ENCODE results near the gene CHN1.

CHN1 gene

DNA sequence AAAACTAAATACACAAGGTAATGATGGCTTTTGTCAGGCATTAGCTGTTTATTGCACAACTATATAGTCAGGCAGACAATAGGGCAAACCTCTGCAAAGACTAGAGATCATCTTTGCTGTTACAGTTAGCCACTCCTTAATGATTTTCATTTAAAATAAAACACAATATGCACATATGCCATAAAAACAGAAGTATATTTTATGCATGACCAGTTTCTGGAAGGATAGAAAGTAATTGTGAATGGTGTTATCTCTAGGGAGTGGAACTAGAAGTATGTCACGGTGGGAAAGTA, 102.0 kb downstream of the CHN1 start:
- no peak for DNase-seq (ENCODE audit: low spot score)
- TF ChIP-seq, protein P1, sequence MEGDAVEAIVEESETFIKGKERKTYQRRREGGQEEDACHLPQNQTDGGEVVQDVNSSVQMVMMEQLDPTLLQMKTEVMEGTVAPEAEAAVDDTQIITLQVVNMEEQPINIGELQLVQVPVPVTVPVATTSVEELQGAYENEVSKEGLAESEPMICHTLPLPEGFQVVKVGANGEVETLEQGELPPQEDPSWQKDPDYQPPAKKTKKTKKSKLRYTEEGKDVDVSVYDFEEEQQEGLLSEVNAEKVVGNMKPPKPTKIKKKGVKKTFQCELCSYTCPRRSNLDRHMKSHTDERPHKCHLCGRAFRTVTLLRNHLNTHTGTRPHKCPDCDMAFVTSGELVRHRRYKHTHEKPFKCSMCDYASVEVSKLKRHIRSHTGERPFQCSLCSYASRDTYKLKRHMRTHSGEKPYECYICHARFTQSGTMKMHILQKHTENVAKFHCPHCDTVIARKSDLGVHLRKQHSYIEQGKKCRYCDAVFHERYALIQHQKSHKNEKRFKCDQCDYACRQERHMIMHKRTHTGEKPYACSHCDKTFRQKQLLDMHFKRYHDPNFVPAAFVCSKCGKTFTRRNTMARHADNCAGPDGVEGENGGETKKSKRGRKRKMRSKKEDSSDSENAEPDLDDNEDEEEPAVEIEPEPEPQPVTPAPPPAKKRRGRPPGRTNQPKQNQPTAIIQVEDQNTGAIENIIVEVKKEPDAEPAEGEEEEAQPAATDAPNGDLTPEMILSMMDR (IDR thresholded peaks at IDR 0.05; ENCODE audit: extremely low read depth, missing control alignments), result no peak

- TF ChIP-seq, protein P1 (IDR thresholded peaks at IDR 0.05; ENCODE audit: extremely low read depth, missing control alignments), result no peak
- DNase-seq (ENCODE audit: low spot score), result no peak
These were observed 102.5 kb downstream of the CHN1 start for GRCh38 chr2:174902506-174903263.

DNA sequence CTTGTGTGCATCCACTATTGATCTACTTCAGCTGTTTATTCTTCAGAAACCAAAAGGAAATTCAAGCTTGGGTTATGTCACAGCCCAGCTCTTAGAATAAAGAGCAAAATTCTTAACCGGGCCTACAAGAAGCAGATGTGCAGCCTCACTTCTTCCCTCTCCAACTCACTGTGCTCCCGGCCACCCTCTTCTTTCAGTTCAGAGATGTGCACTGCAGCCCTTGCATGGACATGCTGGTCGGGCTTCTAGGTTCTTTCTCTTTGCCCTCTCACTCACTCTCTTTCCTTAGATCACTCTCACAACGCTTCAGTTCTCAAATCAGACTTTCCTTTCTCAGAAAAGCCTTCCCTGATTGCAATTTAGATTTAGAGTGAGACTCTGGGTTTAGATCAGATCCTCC, 104.1 kb downstream of the CHN1 start:
- DNase-seq (ENCODE audit: low spot score), result no peak
- TF ChIP-seq, protein P1 (IDR thresholded peaks at IDR 0.05; ENCODE audit: extremely low read depth, missing control alignments), result no peak

GRCh38 chr2:174897286-174897685, 107.9 kb downstream of the CHN1 start:
- TF ChIP-seq, protein P1 (IDR thresholded peaks at IDR 0.05; ENCODE audit: extremely low read depth, missing control alignments), result no peak
- DNase-seq (ENCODE audit: low spot score), result no peak

DNA sequence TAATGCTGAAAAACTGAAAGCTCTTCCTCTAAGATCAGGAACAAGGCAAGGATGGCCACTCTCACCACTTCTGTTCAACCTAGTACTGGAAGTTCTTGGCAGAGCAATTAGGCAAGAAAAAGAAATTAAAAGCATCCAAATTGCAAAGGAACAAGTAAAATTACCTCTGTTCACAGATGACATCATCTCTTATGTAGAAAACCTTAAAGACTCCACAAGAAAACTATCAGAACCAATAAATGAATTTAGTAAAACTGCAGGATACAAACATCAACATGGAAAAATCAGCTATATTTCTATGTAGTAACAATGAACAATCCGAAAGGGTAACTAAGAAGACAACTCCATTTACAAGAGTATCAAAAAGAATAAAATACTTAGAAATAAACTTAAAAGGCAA, 112.2 kb downstream of the CHN1 start:
- DNase-seq (ENCODE audit: low spot score), result no peak
- TF ChIP-seq, protein P1 (IDR thresholded peaks at IDR 0.05; ENCODE audit: extremely low read depth, missing control alignments), result no peak

- TF ChIP-seq, protein P1 (IDR thresholded peaks at IDR 0.05; ENCODE audit: extremely low read depth, missing control alignments), result no peak
- DNase-seq (ENCODE audit: low spot score), result no peak
These were observed 112.6 kb downstream of the CHN1 start for GRCh38 chr2:174892546-174892945.

DNA sequence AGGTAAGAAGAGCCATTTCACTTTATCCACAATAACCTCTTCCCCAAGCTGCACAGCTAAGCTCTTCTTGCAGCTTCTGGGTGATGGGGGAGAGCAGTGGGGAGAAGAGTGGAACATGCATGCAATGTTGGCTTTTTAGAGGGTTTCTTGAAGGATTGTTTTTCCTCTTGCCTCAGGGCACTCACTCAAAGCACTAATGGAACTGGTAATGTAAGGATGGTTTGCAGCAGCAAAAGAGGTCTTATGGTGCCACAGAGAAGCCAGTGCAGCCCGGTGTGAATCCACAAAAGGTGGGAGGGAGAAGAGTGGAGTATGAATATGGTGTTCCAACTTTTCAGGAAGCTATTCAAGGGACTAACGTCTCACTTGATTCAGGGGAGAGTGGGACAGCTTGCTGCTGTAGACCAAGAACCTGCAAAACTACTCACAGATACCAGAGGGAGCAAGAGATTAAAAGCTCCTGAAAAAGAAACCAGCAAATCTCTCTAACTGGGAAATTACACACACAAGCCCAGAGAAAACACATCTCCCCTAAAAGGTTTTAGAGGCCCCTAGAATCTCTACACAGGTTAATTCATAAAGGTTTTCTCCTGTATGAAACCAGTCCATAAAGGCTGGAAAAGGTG, 116.4 kb downstream of the CHN1 start:
- TF ChIP-seq, protein P1 (IDR thresholded peaks at IDR 0.05; ENCODE audit: extremely low read depth, missing control alignments), result no peak
- DNase-seq (ENCODE audit: low spot score), result no peak
